GM12878 (cell line): ENCODE measurements around the gene USP2. TPM values are rescaled to one million over a fixed set of nuclear protein-coding genes. Genes with fewer than 3 reads are reported as not detected.

Experiments used
- ATAC-seq: fragments of 200-7000 bp; cut with Tn5 transposase; 3 replicates; pipeline ENCODE4 v1.9.1; 2020; ENCODE audit warnings: mild to moderate bottlenecking, moderate library complexity
- BruUV-seq: library from RNA; stranded (reverse); fragments of 400-500 nt; replicated peaks from 2 replicates; lab custom pipeline; 2021; lab: Mats Ljungman, UMichigan
- CTCF ChIA-PET: fragments of 300-600 bp; sonication (Branson Sonifier 250); formaldehyde crosslinking; extraction: SDS; loops from one replicate; lab custom pipeline; 2021; ENCODE audit warnings: inconsistent platforms; lab: Yijun Ruan, JAX
- POLR2A ChIA-PET: fragments of 350-600 bp; formaldehyde crosslinking; extraction: SDS; loops from one replicate; lab custom pipeline; 2021; ENCODE audit warnings: inconsistent platforms; lab: Charles Lee
- RAD21 ChIA-PET: fragments of 300-600 bp; sonication (Branson Sonifier 250); formaldehyde crosslinking; loops from one replicate; lab custom pipeline; 2023; ENCODE audit warnings: antibody characterized with exemption; ENCODE audit not compliant: unreplicated experiment; lab: Charles Lee
- SMC1A ChIA-PET: fragments of 300-600 bp; sonication (Branson Sonifier 250); formaldehyde crosslinking; loops from one replicate; lab custom pipeline; 2023; ENCODE audit not compliant: unreplicated experiment, uncharacterized antibody; lab: Charles Lee
- DNase-seq: peaks from one replicate; pipeline ENCODE4 v3.0.0-alpha.2; 2011; ENCODE audit warnings: low read depth, low spot score
- FAIRE-seq: peaks from 3 replicates; lab custom pipeline; 2011; peaks lifted over from hg19 to GRCh38; lab: Jason Lieb, UNC
- H2AFZ ChIP-seq: 2 replicates; pipeline ENCODE4 v1.6.0; 2011; ENCODE audit warnings: low read depth, low read length, control low read depth; ENCODE audit not compliant: control insufficient read depth
- H3K27ac ChIP-seq: 2 replicates; pipeline ENCODE4 v1.5.1; 2011; ENCODE audit warnings: control low read depth; ENCODE audit not compliant: control insufficient read depth, insufficient read depth
- H3K27me3 ChIP-seq, 2 experiments: replicated peaks in 1 of 2; 2 replicates each; pipeline versions ENCODE4 v1.6.0 to v1.6.1; 2011; ENCODE audit warnings: low read length in 1 of 2; ENCODE audit not compliant: control insufficient read depth in 2 of 2, insufficient read depth in 2 of 2
- H3K36me3 ChIP-seq, 2 experiments: 2 replicates each; pipeline ENCODE4 v1.5.1; 2011; ENCODE audit warnings: low read length in 1 of 2; ENCODE audit not compliant: control insufficient read depth in 2 of 2, insufficient read depth in 2 of 2
- H3K4me1 ChIP-seq: 2 replicates; pipeline ENCODE4 v1.6.1; 2011; ENCODE audit warnings: mild to moderate bottlenecking, low read length, moderate library complexity, mixed read lengths; ENCODE audit not compliant: control insufficient read depth, insufficient read depth
- H3K4me2 ChIP-seq: 2 replicates; pipeline ENCODE4 v1.6.0; 2011; ENCODE audit warnings: control low read depth; ENCODE audit not compliant: control insufficient read depth, insufficient read depth
- H3K4me3 ChIP-seq: fragments of 200-600 bp; sonication (generic); 2 replicates; pipeline ENCODE4 v1.5.1; 2016
- H3K79me2 ChIP-seq: 2 replicates; pipeline ENCODE4 v1.6.0; 2011; ENCODE audit warnings: low read length; ENCODE audit not compliant: control insufficient read depth, insufficient read depth
- H3K9ac ChIP-seq: 2 replicates; pipeline ENCODE4 v1.8.0; 2011; ENCODE audit warnings: low read length, control low read depth, mixed read lengths; ENCODE audit not compliant: control insufficient read depth, insufficient read depth
- H3K9me3 ChIP-seq: replicated peaks from 3 replicates; pipeline ENCODE4 v1.5.1; 2011; ENCODE audit warnings: mild to moderate bottlenecking, low read length; ENCODE audit not compliant: control insufficient read depth, insufficient read depth
- H4K20me1 ChIP-seq: 2 replicates; pipeline ENCODE4 v1.6.0; 2011; ENCODE audit not compliant: control insufficient read depth, insufficient read depth
- BCL3 ChIP-seq: IDR thresholded peaks from 2 replicates; pipeline ENCODE4 v1.6.1; 2011; ENCODE audit warnings: borderline replicate concordance, low read depth, mild to moderate bottlenecking, moderate library complexity, low read length; ENCODE audit not compliant: insufficient read depth, poor library complexity, severe bottlenecking
- BHLHE40 ChIP-seq, 2 experiments: fragments of 450-650 bp in 1 of 2; IDR thresholded peaks; 2 replicates each; pipeline ENCODE4 v1.6.1; 2011 to 2017; ENCODE audit warnings: low read depth in 2 of 2, borderline replicate concordance in 1 of 2, improper control_type of control experiment in 1 of 2, low read length in 1 of 2, mild to moderate bottlenecking in 1 of 2
- EED ChIP-seq: sonication (generic); IDR thresholded peaks from 2 replicates; pipeline ENCODE4 v1.6.1; 2016; ENCODE audit warnings: antibody characterized with exemption, low read depth
- HCFC1 ChIP-seq: fragments of 150-350 bp; IDR thresholded peaks from 2 replicates; pipeline ENCODE4 v1.6.1; 2014; ENCODE audit warnings: low read length
- JUND ChIP-seq: IDR thresholded peaks from 2 replicates; pipeline ENCODE4 v1.6.1; 2012; ENCODE audit warnings: low read depth, mild to moderate bottlenecking, low read length, improper control_type of control experiment, moderate library complexity
- MYC ChIP-seq: IDR thresholded peaks from 2 replicates; pipeline ENCODE4 v1.6.1; 2011; ENCODE audit warnings: mild to moderate bottlenecking, low read length, moderate library complexity, inconsistent platforms; ENCODE audit not compliant: insufficient read depth, insufficient replicate concordance, insufficient read length, severe bottlenecking
- PRDM15 ChIP-seq: fragments of 450-650 bp; formaldehyde crosslinking; IDR thresholded peaks from 2 replicates; pipeline ENCODE4 v1.4.0; 2020; ENCODE audit warnings: mild to moderate bottlenecking, moderate library complexity
- RAD51 ChIP-seq: fragments of 450-650 bp; IDR thresholded peaks from 2 replicates; pipeline ENCODE4 v1.6.1; 2016; ENCODE audit warnings: moderate library complexity, mild to moderate bottlenecking, inconsistent platforms
- SIN3A ChIP-seq: IDR thresholded peaks from 2 replicates; pipeline ENCODE4 v1.6.1; 2012; ENCODE audit warnings: low read depth, low read length, improper control_type of control experiment
- SKIL ChIP-seq: fragments of 450-650 bp; IDR thresholded peaks from 2 replicates; pipeline ENCODE4 v1.6.1; 2017; ENCODE audit warnings: mild to moderate bottlenecking, low read depth, inconsistent platforms; ENCODE audit not compliant: poor library complexity, severe bottlenecking
- USF2 ChIP-seq: IDR thresholded peaks from 2 replicates; pipeline ENCODE4 v1.6.1; 2011; ENCODE audit warnings: low read depth, low read length, improper control_type of control experiment, borderline replicate concordance
- YY1 ChIP-seq: IDR thresholded peaks from 2 replicates; pipeline ENCODE4 v1.6.1; 2011; ENCODE audit warnings: low read depth, mild to moderate bottlenecking, low read length
- ZNF207 ChIP-seq: fragments of 450-650 bp; IDR thresholded peaks from 2 replicates; pipeline ENCODE4 v1.6.1; 2014; ENCODE audit warnings: antibody characterized with exemption, mild to moderate bottlenecking, borderline replicate concordance
- ZNF384 ChIP-seq: IDR thresholded peaks from 2 replicates; pipeline ENCODE4 v1.6.1; 2012; ENCODE audit warnings: low read depth, mild to moderate bottlenecking, low read length, improper control_type of control experiment, borderline replicate concordance
- WGBS: methylation state at CpG from one replicate; pipeline ENCODE4 v1.1.6; 2016; ENCODE audit warnings: low lambda C conversion rate; ENCODE audit not compliant: insufficient replicate concordance, insufficient coverage; ENCODE audit errors: missing lambda C conversion rate; 5-methylcytosine and 5-hydroxymethylcytosine counted together
- in situ Hi-C: fragments of 300-500 bp; cut with MboI; formaldehyde crosslinking; loops from 9 replicates; pipeline ENCODE4 v1.14.3; 2018; ENCODE audit warnings: mixed read lengths
- intact Hi-C: fragments of 100-400 bp; cut with micrococcal nuclease; formaldehyde crosslinking; loops from one replicate; pipeline ENCODE4 v1.14.2; 2022; ENCODE audit not compliant: unreplicated experiment
- polyA plus RNA-seq, 11 experiments: library from polyadenylated mRNA; depleted of rRNA in 4 of 11; unstranded in 6 of 11; stranded (reverse) in 5 of 11; fragments of >200 nt; fragmentation: Nextera tagmentation in 4 of 11; fragmentation: Illumina TruSeq in 1 of 11; extraction: Ambion mirVana in 4 of 11; extraction: Trizol in 1 of 11; gene quantifications; 1 replicate in 1 of 11; 2 replicates in 10 of 11; pipeline versions ENCODE4 v1.2.1 to v1.2.3, GENCODE V29; 2011 to 2016; ENCODE audit warnings: inconsistent platforms in 2 of 11, missing spikeins in 2 of 11, low read depth in 1 of 11
- total RNA-seq, 4 experiments: library from RNA; depleted of rRNA in 3 of 4; stranded (reverse); fragments of >200 nt in 3 of 4; fragmentation: Illumina TruSeq in 1 of 4; extraction: Trizol in 1 of 4; gene quantifications; 2 replicates each; pipeline versions ENCODE4 v1.2.1 to v1.2.3, GENCODE V29; 2013 to 2021

Gene USP2
- total and polyA plus RNA-seq, 10 of the 15 experiments (the other 5 are each of a cell fraction or from before 2014, with no cell fraction given), result 0.03 to 0.13 (median 0.06) TPM; not detected in 4

GRCh38 chr11:119357074-119357473 lies 24.4 kb downstream of the USP2 start:
- H3K27me3 ChIP-seq, result peaks cover 2 to 4% of the 10 kb centered on the region in 2 experiments; a peak in 3 of 4 replicates
- FAIRE-seq (no peak), ATAC-seq (no peak), DNase-seq (no peak)
- no peaks in the 10 kb centered on the region for H3K36me3 ChIP-seq
- no peak overlapping the region for H2AFZ ChIP-seq
- intact Hi-C loops, result no loop called here
- H3K4me2 ChIP-seq, result no peak overlapping the region
- ChIA-PET CTCF (interaction anchor here (0.7 to 4.8 kb wide), 16 partner anchors 8 to 756 kb away, joined by 3 to 183 read pairs (median 4); partner anchors contain the start of genes NECTIN1 and USP2), SMC1A (interaction anchor here (1.2 to 3.3 kb wide), 4 partner anchors 12 to 118 kb away, joined by 3 to 32 read pairs (median 19); partner anchors contain the start of gene USP2), RAD21 (interaction anchor here (0.6 to 4.5 kb wide), 3 partner anchors 18 to 177 kb away, joined by 3 to 49 read pairs (median 47); no protein-coding TSS in a partner anchor), POLR2A (interaction anchor here (0.8 to 0.9 kb wide), 2 partner anchors 8 to 24 kb away, joined by 3 to 5 read pairs; no protein-coding TSS in a partner anchor)
- TF ChIP-seq EED (no peak), RAD51 (no peak), BCL3 (no peak), SIN3A (no peak), BHLHE40 (IDR thresholded peaks at IDR 0.05; ENCODE audit: borderline replicate concordance in 1 of 2, low read depth in 2 of 2, low read length in 1 of 2) (no peak), JUND (no peak), ZNF384 (no peak), SKIL (no peak), YY1 (no peak), HCFC1 (no peak), PRDM15 (CRISPR knock-in tag) (no peak), USF2 (no peak), ZNF207 (no peak), MYC (no peak)
- in situ Hi-C loops, result loop anchor here (5.0 kb wide), 1 partner anchor 115 kb away; no protein-coding TSS in a partner anchor
- no peaks in the 10 kb centered on the region for H3K79me2 ChIP-seq
- H3K4me1 ChIP-seq, result peaks cover 10% of the 10 kb centered on the region
- H4K20me1 ChIP-seq, result 0 out of 2 replicates have a peak, but pooled peaks cover 2% of the 10 kb centered on the region
- no peaks in the 10 kb centered on the region for H3K9me3 ChIP-seq
- H3K9ac ChIP-seq, result no peak overlapping the region
- no peak overlapping the region for H3K4me3 ChIP-seq
- H3K27ac ChIP-seq, result no peak overlapping the region
- WGBS, result 77% methylated on average over 8 of the region's 13 CpGs
- BruUV-seq, result no TSS peak
